ES-I3 (cell line): ENCODE measurements around the gene MEX3D.

Experiments
- H3K36me3 ChIP-seq: 2 replicates; pipeline ENCODE4 v1.6.1; 2013; ENCODE audit warnings: mild to moderate bottlenecking, low read length, control low read depth, moderate library complexity; ENCODE audit not compliant: insufficient read depth
- H3K4me1 ChIP-seq: 2 replicates; pipeline ENCODE4 v1.6.1; 2013; ENCODE audit warnings: mild to moderate bottlenecking, control low read depth, low read length; ENCODE audit not compliant: insufficient read depth
- H3K9ac ChIP-seq: 2 replicates; pipeline ENCODE4 v1.6.1; 2013; ENCODE audit warnings: low read depth, mild to moderate bottlenecking, low read length, moderate library complexity
- H3K9me3 ChIP-seq: 2 replicates; pipeline ENCODE4 v1.6.1; 2013; ENCODE audit warnings: mild to moderate bottlenecking, low read length, moderate library complexity; ENCODE audit not compliant: control insufficient read depth, insufficient read depth

MEX3D gene

GRCh38 chr19:1606138-1606651, 38.1 kb upstream of the MEX3D start:
- Histone ChIP-seq H3K4me1 (no peaks in the 10 kb centered on the region; the same call in 1 of the 2 replicates), H3K36me3 (peaks cover 2% of the 10 kb centered on the region), H3K9ac (peak overlapping the region; percentile 88), H3K9me3 (no peaks in the 10 kb centered on the region)

GRCh38 chr19:1605236-1606137, 37.4 kb upstream of the MEX3D start, which contains the start of gene UQCR11:
TSS of gene UQCR11 (minus strand) at chr19:1605462. CDS start at chr19:1605409, 53 bp downstream.
- no peaks in the 10 kb centered on the region for H3K9me3 ChIP-seq
- H3K4me1 ChIP-seq = no peaks in the 10 kb centered on the region; the same call in 1 of the 2 replicates
- H3K9ac ChIP-seq = peak within 1 kb of the TSS; percentile 99
- no peaks in the 10 kb centered on the region; the same call in 1 of the 2 replicates for H3K36me3 ChIP-seq

GRCh38 chr19:1602091-1602707, 34.1 kb upstream of the MEX3D start:
- Histone ChIP-seq H3K9ac (no peak overlapping the region), H3K36me3 (peaks cover 8% of the 10 kb centered on the region), H3K9me3 (no peaks in the 10 kb centered on the region), H3K4me1 (no peaks in the 10 kb centered on the region; the same call in 1 of the 2 replicates)

- Histone ChIP-seq H3K9me3 (no peaks in the 10 kb centered on the region), H3K9ac (no peak overlapping the region), H3K36me3 (peaks cover 10% of the 10 kb centered on the region), H3K4me1 (no peaks in the 10 kb centered on the region; the same call in 1 of the 2 replicates)
Measured at GRCh38 chr19:1601613-1602064, 33.5 kb upstream of the MEX3D start.

- Histone ChIP-seq H3K9me3 (no peaks in the 10 kb centered on the region), H3K4me1 (no peaks in the 10 kb centered on the region), H3K36me3 (peaks cover 10% of the 10 kb centered on the region), H3K9ac (no peak overlapping the region)
Measured at GRCh38 chr19:1599460-1599846, 31.3 kb upstream of the MEX3D start.

GRCh38 chr19:1598777-1599459, 30.8 kb upstream of the MEX3D start:
- Histone ChIP-seq H3K9ac (no peak overlapping the region), H3K4me1 (no peaks in the 10 kb centered on the region), H3K9me3 (no peaks in the 10 kb centered on the region), H3K36me3 (peaks cover 10% of the 10 kb centered on the region)

- peak overlapping the region; percentile 86; the same call in 1 of the 2 replicates for H3K9ac ChIP-seq
- peaks cover 13% of the 10 kb centered on the region for H3K36me3 ChIP-seq
- H3K9me3 ChIP-seq = no peaks in the 10 kb centered on the region
- H3K4me1 ChIP-seq = peaks cover 4% of the 10 kb centered on the region
Measured at GRCh38 chr19:1593501-1593772, 25.3 kb upstream of the MEX3D start.

GRCh38 chr19:1592755-1593500, 24.8 kb upstream of the MEX3D start, which contains the start of gene MBD3:
TSS of gene MBD3 (minus strand) at chr19:1592865. CDS start at chr19:1592631, 234 bp downstream.
- no peaks in the 10 kb centered on the region for H3K9me3 ChIP-seq
- peaks cover 4% of the 10 kb centered on the region for H3K4me1 ChIP-seq
- H3K36me3 ChIP-seq = peaks cover 13% of the 10 kb centered on the region
- peak within 1 kb of the TSS; percentile 100 for H3K9ac ChIP-seq

GRCh38 chr19:1592024-1592754, 24.1 kb upstream of the MEX3D start:
- H3K36me3 ChIP-seq = peaks cover 5% of the 10 kb centered on the region

GRCh38 chr19:1591421-1592023, 23.4 kb upstream of the MEX3D start:
- Histone ChIP-seq H3K4me1 (peaks cover 4% of the 10 kb centered on the region), H3K9ac (peak overlapping the region; percentile 100), H3K36me3 (0 out of 2 replicates have a peak, but pooled peaks cover 3% of the 10 kb centered on the region), H3K9me3 (no peaks in the 10 kb centered on the region)

More at GRCh38 chr19:1592024-1592754, 24.1 kb upstream of the MEX3D start:
- peaks cover 4% of the 10 kb centered on the region for H3K4me1 ChIP-seq
- no peaks in the 10 kb centered on the region for H3K9me3 ChIP-seq
- H3K9ac ChIP-seq = peak overlapping the region; percentile 100

- Histone ChIP-seq H3K9ac (peak overlapping the region; percentile 100), H3K36me3 (peaks cover 5% of the 10 kb centered on the region; the same call in 1 of the 2 replicates), H3K4me1 (peaks cover 4% of the 10 kb centered on the region), H3K9me3 (no peaks in the 10 kb centered on the region)
Measured at GRCh38 chr19:1590641-1591397, 22.7 kb upstream of the MEX3D start.

GRCh38 chr19:1587872-1588271, 19.7 kb upstream of the MEX3D start:
- H3K4me1 ChIP-seq = peaks cover 4% of the 10 kb centered on the region
- H3K36me3 ChIP-seq = peaks cover 9% of the 10 kb centered on the region; the same call in 1 of the 2 replicates
- no peak overlapping the region; the same call in 1 of the 2 replicates for H3K9ac ChIP-seq
- H3K9me3 ChIP-seq = no peaks in the 10 kb centered on the region
